ENCODE measurements around the gene SORL1-AS1.

Gene SORL1-AS1

DNA sequence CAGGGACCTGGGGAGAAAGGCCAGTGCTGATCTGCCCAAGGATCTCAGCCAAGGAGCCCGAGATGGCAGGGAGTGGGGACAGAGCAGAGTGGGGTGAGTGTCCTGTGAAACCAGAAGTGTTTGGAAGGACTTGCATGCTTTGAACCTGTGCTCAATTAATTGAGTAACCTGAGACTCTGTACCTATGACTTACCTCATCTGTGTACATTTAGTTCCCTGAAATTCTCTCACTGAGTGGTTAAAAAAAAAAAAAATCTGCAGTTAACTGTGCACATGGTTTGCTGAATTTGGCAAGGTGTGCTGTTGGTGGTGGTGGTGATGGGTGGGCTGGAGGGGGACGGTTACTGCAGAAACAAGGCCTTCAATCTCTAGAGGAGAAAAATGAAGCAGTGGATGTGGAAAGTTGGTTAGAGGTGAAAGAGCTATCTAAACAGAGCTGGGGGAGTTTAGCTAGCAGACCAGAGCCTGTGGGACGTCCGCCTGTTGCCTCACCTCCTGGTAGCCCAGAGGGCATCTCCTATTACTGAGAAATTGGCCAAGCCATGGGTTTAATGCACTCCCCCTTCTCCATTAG, 8.3 kb upstream of the SORL1-AS1 start:
- H2BK120ac ChIP-seq (ENCODE audit: low read depth, low read length), result no peak overlapping the region
- peaks cover 9% of the 10 kb centered on the region; the same call in 1 of the 2 replicates for H3K9me1 ChIP-seq (ENCODE audit: insufficient read depth, low read length)
- 100% methylated on average over 1 of the region's 4 CpGs; no CpG with 5 or more reads in 1 of the 2 experiments for WGBS, 2 experiments (ENCODE audit: extremely low coverage in 2 of 2, insufficient read length in 1 of 2)
- no peak overlapping the region for H3K9ac ChIP-seq (ENCODE audit: low read depth, low read length)
- ATAC-seq (ENCODE audit: low read depth) (no peak), DNase-seq (no peak)
- H2BK15ac ChIP-seq (ENCODE audit: low read depth, low read length), result no peak overlapping the region
- no peak overlapping the region for H3K23ac ChIP-seq (ENCODE audit: low read depth, low read length)
- H3K18ac ChIP-seq (ENCODE audit: low read depth, low read length), result no peak overlapping the region
- no peak overlapping the region for H4K5ac ChIP-seq (ENCODE audit: low read depth, low read length)
- no TSS peak for BruUV-seq (replicated peaks)
- intact Hi-C loops (cut with micrococcal nuclease) (loop anchor here (10.0 kb wide), 1 partner anchor 744 kb away; no protein-coding TSS in a partner anchor), in situ Hi-C loops (cut with MboI; ENCODE audit: low sequenced_read_pairs) (loop anchor here (25.0 kb wide), 1 partner anchor 651 kb away; the partner anchor contains the start of gene BLID), dilution Hi-C loops (cut with HindIII; ENCODE audit: low sequenced_read_pairs, unreplicated experiment) (no loop called here)
- H3K14ac ChIP-seq (replicated peaks; ENCODE audit: low read depth, low read length), result no peak overlapping the region
- H4K91ac ChIP-seq (ENCODE audit: insufficient read depth, low read depth, low read length), result no peak overlapping the region
- H3K79me1 ChIP-seq (ENCODE audit: low read depth in 1 of 2, low read length in 2 of 2), result peaks cover 0 to 3% of the 10 kb centered on the region in 2 experiments; a peak in 2 of 4 replicates
- H2AK5ac ChIP-seq (ENCODE audit: low read depth, low read length), result no peak overlapping the region; the same call in 1 of the 2 replicates
- H4K8ac ChIP-seq (ENCODE audit: low read depth in 2 of 2, low read length in 2 of 2), result no peak overlapping the region
- H3K27ac ChIP-seq (ENCODE audit: insufficient read depth, low read length), result no peak overlapping the region
- CTCF ChIA-PET, result no interaction called here
- H3K56ac ChIP-seq (ENCODE audit: extremely low read depth, insufficient read depth, low read length), result no peak overlapping the region
- H3K4me1 ChIP-seq (ENCODE audit: control insufficient read depth, insufficient read depth, low read length), result peaks cover 11% of the 10 kb centered on the region
- no peak overlapping the region for H3K4me2 ChIP-seq (ENCODE audit: low read depth, low read length)
- no peak overlapping the region for H3K4me3 ChIP-seq (ENCODE audit: insufficient read depth, low read depth, low read length)
- H3K36me3 ChIP-seq (ENCODE audit: control insufficient read depth, insufficient read depth, low read length), result no peaks in the 10 kb centered on the region
- no peak overlapping the region for H2BK5ac ChIP-seq (ENCODE audit: low read depth, low read length, poor library complexity, severe bottlenecking)
- H4K20me1 ChIP-seq (ENCODE audit: insufficient read depth, low read length), result peaks cover 4% of the 10 kb centered on the region; the same call in 1 of the 2 replicates
- H3K4ac ChIP-seq (ENCODE audit: low read depth, low read length), result no peak overlapping the region
- no peak overlapping the region for H2AK9ac ChIP-seq (replicated peaks; ENCODE audit: low read depth, low read length, poor library complexity)
- no peaks in the 10 kb centered on the region for H3K9me3 ChIP-seq (ENCODE audit: control insufficient read depth, insufficient read depth, low read length)
- H3K27me3 ChIP-seq (ENCODE audit: control insufficient read depth, insufficient read depth, low read length), result peaks cover 12% of the 10 kb centered on the region
- POLR2A ChIA-PET (ENCODE audit: unreplicated experiment), result no interaction called here
- no peak overlapping the region for H2AFZ ChIP-seq (replicated peaks; ENCODE audit: low read length, poor library complexity)
- TF ChIP-seq RAD21 (IDR thresholded peaks at IDR 0.05; ENCODE audit: low read length) (no peak), FOS (IDR thresholded peaks at IDR 0.05; ENCODE audit: low read depth, low read length) (no peak), RFX5 (IDR thresholded peaks at IDR 0.05; ENCODE audit: low read depth, low read length) (no peak), CEBPB (IDR thresholded peaks at IDR 0.05; ENCODE audit: low read depth, low read length) (no peak), CHD1 (IDR thresholded peaks at IDR 0.05; ENCODE audit: low read depth, low read length) (no peak), POLR2A (IDR thresholded peaks at IDR 0.05; ENCODE audit: low read depth, low read length) (no peak), RCOR1 (IDR thresholded peaks at IDR 0.05; ENCODE audit: insufficient replicate concordance, low read length) (no peak), SMC3 (IDR thresholded peaks at IDR 0.05; ENCODE audit: low read depth, low read length) (no peak), MXI1 (IDR thresholded peaks at IDR 0.05; ENCODE audit: borderline replicate concordance, low read depth, low read length) (no peak), NFE2L2 (IDR thresholded peaks at IDR 0.05; ENCODE audit: low read depth, low read length) (no peak), MAFK (IDR thresholded peaks at IDR 0.05; ENCODE audit: low read depth, low read length) (no peak), MAZ (IDR thresholded peaks at IDR 0.05; ENCODE audit: borderline replicate concordance, low read depth, low read length) (no peak), BHLHE40 (IDR thresholded peaks at IDR 0.05; ENCODE audit: low read depth, low read length) (no peak)
- TF ChIP-seq, protein P1, sequence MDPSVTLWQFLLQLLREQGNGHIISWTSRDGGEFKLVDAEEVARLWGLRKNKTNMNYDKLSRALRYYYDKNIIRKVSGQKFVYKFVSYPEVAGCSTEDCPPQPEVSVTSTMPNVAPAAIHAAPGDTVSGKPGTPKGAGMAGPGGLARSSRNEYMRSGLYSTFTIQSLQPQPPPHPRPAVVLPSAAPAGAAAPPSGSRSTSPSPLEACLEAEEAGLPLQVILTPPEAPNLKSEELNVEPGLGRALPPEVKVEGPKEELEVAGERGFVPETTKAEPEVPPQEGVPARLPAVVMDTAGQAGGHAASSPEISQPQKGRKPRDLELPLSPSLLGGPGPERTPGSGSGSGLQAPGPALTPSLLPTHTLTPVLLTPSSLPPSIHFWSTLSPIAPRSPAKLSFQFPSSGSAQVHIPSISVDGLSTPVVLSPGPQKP (IDR thresholded peaks at IDR 0.05; ENCODE audit: borderline replicate concordance, low read depth, low read length), result no peak
- TF ChIP-seq, protein P2, sequence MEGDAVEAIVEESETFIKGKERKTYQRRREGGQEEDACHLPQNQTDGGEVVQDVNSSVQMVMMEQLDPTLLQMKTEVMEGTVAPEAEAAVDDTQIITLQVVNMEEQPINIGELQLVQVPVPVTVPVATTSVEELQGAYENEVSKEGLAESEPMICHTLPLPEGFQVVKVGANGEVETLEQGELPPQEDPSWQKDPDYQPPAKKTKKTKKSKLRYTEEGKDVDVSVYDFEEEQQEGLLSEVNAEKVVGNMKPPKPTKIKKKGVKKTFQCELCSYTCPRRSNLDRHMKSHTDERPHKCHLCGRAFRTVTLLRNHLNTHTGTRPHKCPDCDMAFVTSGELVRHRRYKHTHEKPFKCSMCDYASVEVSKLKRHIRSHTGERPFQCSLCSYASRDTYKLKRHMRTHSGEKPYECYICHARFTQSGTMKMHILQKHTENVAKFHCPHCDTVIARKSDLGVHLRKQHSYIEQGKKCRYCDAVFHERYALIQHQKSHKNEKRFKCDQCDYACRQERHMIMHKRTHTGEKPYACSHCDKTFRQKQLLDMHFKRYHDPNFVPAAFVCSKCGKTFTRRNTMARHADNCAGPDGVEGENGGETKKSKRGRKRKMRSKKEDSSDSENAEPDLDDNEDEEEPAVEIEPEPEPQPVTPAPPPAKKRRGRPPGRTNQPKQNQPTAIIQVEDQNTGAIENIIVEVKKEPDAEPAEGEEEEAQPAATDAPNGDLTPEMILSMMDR (conservative IDR thresholded peaks at IDR 0.05; ENCODE audit: low read depth, low read length), result no peak
- TF ChIP-seq, protein P3, sequence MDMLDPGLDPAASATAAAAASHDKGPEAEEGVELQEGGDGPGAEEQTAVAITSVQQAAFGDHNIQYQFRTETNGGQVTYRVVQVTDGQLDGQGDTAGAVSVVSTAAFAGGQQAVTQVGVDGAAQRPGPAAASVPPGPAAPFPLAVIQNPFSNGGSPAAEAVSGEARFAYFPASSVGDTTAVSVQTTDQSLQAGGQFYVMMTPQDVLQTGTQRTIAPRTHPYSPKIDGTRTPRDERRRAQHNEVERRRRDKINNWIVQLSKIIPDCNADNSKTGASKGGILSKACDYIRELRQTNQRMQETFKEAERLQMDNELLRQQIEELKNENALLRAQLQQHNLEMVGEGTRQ (IDR thresholded peaks at IDR 0.05; ENCODE audit: low read depth, low read length), result no peak
- H2BK20ac ChIP-seq (ENCODE audit: low read depth, low read length), result no peak overlapping the region

Measured in IMR-90 (cell line).